Loucy (cell line): ENCODE results near the gene TMEM178B.

Source experiments
- CTCF ChIP-seq: fragments of 200-600 bp; sonication (generic); conservative IDR thresholded peaks from 2 replicates; pipeline ENCODE4 v1.5.1; 2014; ENCODE audit warnings: mild to moderate bottlenecking, antibody characterized with exemption, low read length
- EZH2phosphoT487 ChIP-seq: fragments of 200-600 bp; IDR thresholded peaks from 2 replicates; pipeline ENCODE4 v1.6.1; 2018; ENCODE audit warnings: antibody characterized with exemption, mild to moderate bottlenecking, moderate library complexity, borderline replicate concordance

DNA sequence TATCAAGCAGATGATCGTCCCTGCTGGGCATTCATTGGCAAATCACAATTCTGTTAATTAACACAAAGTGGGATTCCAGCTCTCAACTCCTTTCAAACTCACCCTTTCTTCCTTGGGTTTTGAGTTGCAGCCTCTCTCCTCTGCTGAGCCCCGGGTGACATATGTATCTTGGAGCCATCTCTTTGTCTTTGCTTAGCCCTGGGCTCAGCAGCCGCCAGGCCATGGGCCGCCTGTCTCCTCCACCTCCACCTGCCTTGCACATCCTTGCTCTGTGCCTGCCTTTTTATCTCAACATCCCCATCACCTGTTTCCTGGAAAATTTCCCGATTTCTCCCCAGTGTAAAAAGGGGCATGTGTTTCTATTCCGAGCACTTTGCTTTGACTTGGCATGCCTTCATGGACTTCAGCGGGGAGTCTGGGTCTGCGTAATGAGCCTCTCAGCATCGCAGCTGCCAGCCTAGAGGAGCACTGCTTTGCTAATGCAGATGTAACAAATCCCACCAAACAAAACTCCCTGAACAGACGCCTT, 336.0 kb downstream of the TMEM178B start:
- TF ChIP-seq CTCF (no peak), EZH2phosphoT487 (no peak)
